Gastrocnemius medialis (tissue), 4 donors: ENCODE data around the gene SECISBP2.
A peak's percentile ranks its signal among the peaks of the same experiment; 100 is the strongest.

Experiments
- POLR2A ChIP-seq, 2 donors: fragments of 450-650 bp; IDR thresholded peaks; one replicate each; pipeline ENCODE4 v1.6.1; 2017; ENCODE audit warnings: antibody characterized with exemption in 2 of 2, mild to moderate bottlenecking in 2 of 2, moderate library complexity in 2 of 2
- TF ChIP-seq, protein P1 (sequence below), 5 experiments: fragments of 450-650 bp in 3 of 5; fragments of 200-600 bp in 2 of 5; sonication (generic) in 2 of 5; IDR thresholded peaks in 4 of 5; conservative IDR thresholded peaks in 1 of 5; 1 replicate in 4 of 5; 2 replicates in 1 of 5; pipeline ENCODE4 v1.5.1; 2016 to 2019; ENCODE audit warnings: antibody characterized with exemption in 5 of 5, mild to moderate bottlenecking in 3 of 5, moderate library complexity in 3 of 5

DNA sequence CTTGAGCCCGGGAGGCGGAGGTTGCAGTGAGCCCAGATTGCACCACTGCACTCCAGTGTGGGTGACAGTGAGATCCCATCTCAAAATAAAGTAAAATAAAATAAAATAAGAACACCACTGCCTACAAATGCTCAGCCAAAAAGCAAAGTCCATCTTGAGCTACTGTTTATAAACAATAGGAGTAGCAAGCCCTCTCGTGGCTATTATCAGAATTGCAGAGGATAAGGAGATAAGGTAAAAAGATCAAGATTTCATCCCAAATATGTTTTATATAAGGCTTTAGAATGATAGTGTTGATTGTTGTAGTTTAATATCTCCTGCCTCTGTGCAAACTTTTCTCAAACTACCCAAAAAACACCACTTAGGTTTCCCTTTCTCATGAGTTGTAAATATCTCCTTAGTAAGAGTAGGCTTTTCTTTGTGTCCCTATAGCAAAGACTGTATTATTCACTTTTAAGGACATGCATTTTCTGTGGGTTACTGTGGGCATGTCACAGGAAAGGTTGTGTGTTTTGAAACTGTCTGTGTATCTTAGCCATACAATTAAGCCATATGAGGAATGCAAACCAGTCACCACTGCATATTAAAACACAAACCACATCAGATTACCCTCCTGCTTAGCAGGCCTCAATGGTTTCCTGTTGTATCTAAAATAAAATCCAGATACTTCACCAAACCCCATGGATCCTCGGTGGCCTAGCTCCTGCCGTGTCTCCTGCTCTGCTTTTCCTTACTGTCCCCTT lies 39.1 kb upstream of the SECISBP2 start:
- TF ChIP-seq, protein P1, sequence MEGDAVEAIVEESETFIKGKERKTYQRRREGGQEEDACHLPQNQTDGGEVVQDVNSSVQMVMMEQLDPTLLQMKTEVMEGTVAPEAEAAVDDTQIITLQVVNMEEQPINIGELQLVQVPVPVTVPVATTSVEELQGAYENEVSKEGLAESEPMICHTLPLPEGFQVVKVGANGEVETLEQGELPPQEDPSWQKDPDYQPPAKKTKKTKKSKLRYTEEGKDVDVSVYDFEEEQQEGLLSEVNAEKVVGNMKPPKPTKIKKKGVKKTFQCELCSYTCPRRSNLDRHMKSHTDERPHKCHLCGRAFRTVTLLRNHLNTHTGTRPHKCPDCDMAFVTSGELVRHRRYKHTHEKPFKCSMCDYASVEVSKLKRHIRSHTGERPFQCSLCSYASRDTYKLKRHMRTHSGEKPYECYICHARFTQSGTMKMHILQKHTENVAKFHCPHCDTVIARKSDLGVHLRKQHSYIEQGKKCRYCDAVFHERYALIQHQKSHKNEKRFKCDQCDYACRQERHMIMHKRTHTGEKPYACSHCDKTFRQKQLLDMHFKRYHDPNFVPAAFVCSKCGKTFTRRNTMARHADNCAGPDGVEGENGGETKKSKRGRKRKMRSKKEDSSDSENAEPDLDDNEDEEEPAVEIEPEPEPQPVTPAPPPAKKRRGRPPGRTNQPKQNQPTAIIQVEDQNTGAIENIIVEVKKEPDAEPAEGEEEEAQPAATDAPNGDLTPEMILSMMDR (IDR thresholded peaks at IDR 0.05 in 4 of 5, conservative IDR thresholded peaks at IDR 0.05 in 1 of 5), result peak in 4 of 5 experiments; percentile 8 to 54 (median 35)
- no peak for TF ChIP-seq POLR2A (IDR thresholded peaks at IDR 0.05)
